Measurements from ENCODE around the gene MPDZ.

The MPDZ gene

DNA sequence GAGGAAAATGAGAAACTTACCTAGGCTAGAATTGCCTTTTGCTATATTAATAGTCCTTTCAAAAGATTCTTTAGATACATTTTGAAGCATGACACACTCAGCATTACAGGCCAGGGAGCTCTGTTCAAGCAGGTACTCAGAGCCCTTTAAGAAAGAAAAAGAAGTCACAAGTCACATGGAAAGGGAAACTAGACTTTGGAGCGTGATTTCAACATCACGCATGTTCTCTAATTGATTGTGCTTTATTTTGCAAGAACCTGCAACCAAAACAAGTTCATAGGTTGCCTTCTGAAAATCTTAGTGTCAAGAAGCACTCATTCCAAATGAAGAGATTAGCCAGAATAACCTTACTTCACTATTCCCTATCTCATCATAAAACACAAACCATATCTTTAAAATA, 103.8 kb downstream of the MPDZ start:
- H3K4me3 Mint-ChIP-seq, result no peak overlapping the region
- no peaks in the 10 kb centered on the region for H3K27me3 Mint-ChIP-seq
- no peak overlapping the region for H3K27ac Mint-ChIP-seq
- no peaks in the 10 kb centered on the region for H3K4me1 Mint-ChIP-seq (ENCODE audit: low read depth)
- peaks cover 7% of the 10 kb centered on the region for H3K9me3 Mint-ChIP-seq (ENCODE audit: low read depth)
- no peaks in the 10 kb centered on the region for H3K36me3 Mint-ChIP-seq

DNA sequence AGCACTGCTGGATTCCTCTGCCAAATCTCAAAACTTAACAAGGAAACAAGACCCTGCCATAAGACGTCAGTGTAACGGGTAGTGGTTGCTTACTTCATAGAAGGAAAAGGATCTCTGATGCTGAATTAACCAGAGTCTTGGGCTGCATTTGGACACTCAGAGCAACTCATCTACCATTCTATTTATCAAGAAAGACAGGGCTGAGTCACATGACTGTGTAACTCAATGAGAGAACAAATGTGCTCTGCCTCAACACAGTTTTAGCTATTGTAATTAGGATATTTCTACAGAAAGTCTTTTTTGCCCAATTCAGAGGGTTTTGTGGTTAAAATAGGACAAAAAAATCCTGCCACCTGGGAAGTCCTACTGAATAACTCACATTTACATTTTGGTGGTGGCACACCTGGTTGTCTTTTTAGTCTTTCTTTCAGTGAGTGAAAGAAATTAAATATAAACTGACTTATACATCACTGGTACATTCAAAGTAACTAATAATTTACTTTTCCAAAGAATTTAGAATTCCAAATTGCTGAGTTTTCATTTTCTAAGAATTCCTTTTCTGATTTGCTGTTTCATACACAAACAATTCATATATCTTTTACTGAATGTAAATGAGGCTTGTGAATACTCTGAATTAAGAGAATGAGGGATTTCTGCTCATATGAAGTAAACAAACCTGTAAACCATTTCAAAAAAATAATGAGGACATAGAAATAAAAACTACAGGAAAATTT, 104.4 kb downstream of the MPDZ start:
- H3K27me3 Mint-ChIP-seq, result no peaks in the 10 kb centered on the region
- H3K4me3 Mint-ChIP-seq, result no peak overlapping the region
- no peaks in the 10 kb centered on the region for H3K36me3 Mint-ChIP-seq
- H3K27ac Mint-ChIP-seq, result no peak overlapping the region
- H3K4me1 Mint-ChIP-seq (ENCODE audit: low read depth), result no peaks in the 10 kb centered on the region
- H3K9me3 Mint-ChIP-seq (ENCODE audit: low read depth), result peaks cover 7% of the 10 kb centered on the region

DNA sequence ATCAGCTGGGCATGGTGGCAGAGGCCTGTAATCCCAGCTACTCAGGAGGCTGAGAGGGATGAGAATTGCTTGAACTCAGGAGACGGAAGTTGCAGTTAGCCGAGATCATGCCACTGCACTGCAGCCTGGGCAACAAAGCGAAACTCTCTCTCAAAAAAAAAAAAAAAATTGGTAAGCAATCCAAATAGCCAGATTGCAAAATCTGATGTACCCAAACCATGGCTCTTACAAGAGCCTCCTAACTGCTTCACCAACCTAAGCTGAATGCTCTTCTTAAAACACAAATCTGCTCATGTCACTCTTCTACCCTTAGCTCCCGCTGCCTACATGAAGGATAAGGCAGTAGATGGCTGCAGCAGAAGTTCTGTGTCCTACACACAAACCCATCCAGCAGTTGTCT, 105.9 kb downstream of the MPDZ start:
- no peak overlapping the region for H3K27ac Mint-ChIP-seq
- peaks cover 7% of the 10 kb centered on the region for H3K9me3 Mint-ChIP-seq (ENCODE audit: low read depth)
- H3K27me3 Mint-ChIP-seq, result no peaks in the 10 kb centered on the region
- no peaks in the 10 kb centered on the region for H3K4me1 Mint-ChIP-seq (ENCODE audit: low read depth)
- no peaks in the 10 kb centered on the region for H3K36me3 Mint-ChIP-seq
- H3K4me3 Mint-ChIP-seq, result no peak overlapping the region

DNA sequence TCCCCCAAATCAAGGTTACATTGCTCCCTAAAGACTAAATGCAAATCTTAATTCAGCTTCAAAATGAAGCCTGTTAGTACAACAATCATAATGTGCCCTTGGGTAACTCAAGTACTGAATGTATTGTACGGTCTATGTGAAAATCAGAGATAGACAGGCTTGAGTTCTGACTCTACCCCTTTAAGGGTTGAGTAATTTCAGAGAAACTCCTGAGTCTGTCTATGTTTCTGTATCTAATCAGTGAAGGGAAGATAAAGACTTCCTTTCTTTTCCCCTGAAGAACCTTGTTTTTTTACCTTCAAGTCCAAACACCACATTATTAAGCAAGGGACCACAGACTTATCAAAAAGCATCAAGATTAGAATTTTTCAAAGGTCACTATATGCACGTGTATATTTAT, 108.2 kb downstream of the MPDZ start:
- Mint-ChIP-seq H3K4me3 (no peak overlapping the region), H3K27me3 (no peaks in the 10 kb centered on the region), H3K4me1 (ENCODE audit: low read depth) (no peaks in the 10 kb centered on the region), H3K36me3 (no peaks in the 10 kb centered on the region), H3K27ac (no peak overlapping the region), H3K9me3 (ENCODE audit: low read depth) (peaks cover 3% of the 10 kb centered on the region)

DNA sequence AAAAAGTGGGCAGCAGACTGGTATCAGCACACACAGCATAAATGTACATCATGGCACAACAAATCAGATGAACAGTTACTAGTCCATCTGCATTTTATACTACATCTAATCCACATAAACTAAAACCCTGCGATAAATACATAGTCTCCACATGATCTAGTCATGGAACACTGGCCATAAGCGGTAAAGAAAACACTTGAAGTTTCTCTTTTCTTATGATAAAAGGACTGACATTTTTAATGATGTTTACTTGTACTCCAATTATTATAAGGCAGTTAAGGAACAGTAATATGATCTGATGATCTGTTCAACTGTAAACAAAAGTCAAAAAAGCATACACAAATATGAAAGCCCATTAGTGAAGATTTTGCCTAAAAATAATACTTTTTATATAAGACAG, 112.5 kb downstream of the MPDZ start:
- H3K27ac Mint-ChIP-seq, result no peak overlapping the region
- no peaks in the 10 kb centered on the region for H3K36me3 Mint-ChIP-seq
- H3K4me3 Mint-ChIP-seq, result no peak overlapping the region
- H3K27me3 Mint-ChIP-seq, result no peaks in the 10 kb centered on the region
- H3K9me3 Mint-ChIP-seq (ENCODE audit: low read depth), result peaks cover 12% of the 10 kb centered on the region
- no peaks in the 10 kb centered on the region for H3K4me1 Mint-ChIP-seq (ENCODE audit: low read depth)

DNA sequence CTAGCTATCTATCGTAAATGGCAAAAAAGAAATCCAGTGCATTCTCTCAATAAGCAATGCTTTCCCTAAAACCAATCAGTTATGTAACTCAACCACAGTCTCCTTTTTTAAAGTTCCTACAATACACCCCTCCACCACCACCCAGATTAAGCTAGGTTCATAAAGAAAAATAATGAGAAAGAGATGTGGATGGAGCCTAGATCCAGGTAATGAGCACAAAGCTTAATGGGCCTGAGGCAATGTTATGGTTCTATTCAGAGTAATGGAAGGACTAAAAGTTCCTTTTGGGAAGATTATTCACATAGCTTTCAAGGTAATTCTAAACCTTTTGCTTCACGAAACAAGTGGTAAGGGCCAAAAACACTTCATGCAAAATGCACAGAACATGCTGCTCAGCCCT, 113.5 kb downstream of the MPDZ start:
- Mint-ChIP-seq H3K27ac (no peak overlapping the region), H3K9me3 (ENCODE audit: low read depth) (peaks cover 8% of the 10 kb centered on the region), H3K36me3 (no peaks in the 10 kb centered on the region), H3K4me3 (no peak overlapping the region), H3K4me1 (ENCODE audit: low read depth) (no peaks in the 10 kb centered on the region), H3K27me3 (no peaks in the 10 kb centered on the region)

DNA sequence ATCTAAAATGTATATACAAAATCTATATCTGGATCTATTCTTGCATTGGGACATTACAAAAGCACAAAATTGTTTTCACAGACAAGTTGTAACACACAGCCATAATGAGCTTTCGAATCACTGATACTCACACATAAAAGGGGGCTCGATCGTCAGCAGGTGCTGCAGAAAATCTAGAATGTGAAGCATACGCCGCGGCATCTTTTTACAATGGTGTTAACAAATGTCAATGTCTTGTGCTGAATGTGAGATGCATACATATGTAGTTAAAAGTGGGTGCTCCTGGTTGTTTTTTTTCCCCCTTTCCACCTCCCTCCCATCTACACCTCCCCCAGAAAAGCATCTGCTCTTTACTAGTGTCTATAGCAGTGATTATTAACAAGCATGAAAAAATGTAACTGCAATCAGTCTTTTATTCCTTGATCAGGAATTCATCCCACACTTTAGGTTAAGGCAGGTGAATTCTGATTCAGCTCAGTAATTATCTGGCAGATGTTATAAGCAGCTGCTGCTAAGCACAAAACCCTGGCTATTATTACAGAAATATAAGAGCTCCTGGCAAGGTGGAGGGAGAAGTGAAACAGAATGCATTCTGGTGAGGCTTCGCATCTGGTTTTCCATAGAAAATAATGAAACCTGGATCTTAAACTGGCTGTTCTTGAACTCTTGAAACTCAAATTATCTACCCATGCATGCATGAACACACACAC, 114.1 kb downstream of the MPDZ start:
- H3K4me1 Mint-ChIP-seq (ENCODE audit: low read depth), result no peaks in the 10 kb centered on the region
- H3K4me3 Mint-ChIP-seq, result no peak overlapping the region
- no peaks in the 10 kb centered on the region for H3K27me3 Mint-ChIP-seq
- H3K9me3 Mint-ChIP-seq (ENCODE audit: low read depth), result peaks cover 8% of the 10 kb centered on the region
- H3K36me3 Mint-ChIP-seq, result no peaks in the 10 kb centered on the region
- H3K27ac Mint-ChIP-seq, result no peak overlapping the region

DNA sequence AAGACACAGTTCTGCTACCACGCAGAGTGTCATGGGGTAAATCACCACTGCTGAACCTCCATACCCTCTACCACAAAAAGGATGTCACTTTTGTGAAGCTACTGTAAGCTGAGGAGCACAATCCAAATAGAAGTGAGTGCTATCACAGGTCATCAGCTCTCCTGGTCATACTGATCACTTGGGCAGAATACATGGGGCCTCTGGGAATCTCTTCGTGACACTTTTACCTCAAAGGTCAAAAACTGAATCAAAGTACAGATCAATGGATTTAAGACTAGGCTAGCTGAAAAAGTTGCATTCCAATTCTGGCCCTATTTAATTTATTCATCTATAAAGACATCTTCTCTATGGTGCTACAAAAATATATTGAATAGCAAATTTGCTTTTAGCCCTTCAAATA, 115.5 kb downstream of the MPDZ start:
- no peak overlapping the region for H3K27ac Mint-ChIP-seq
- no peaks in the 10 kb centered on the region for H3K36me3 Mint-ChIP-seq
- H3K4me1 Mint-ChIP-seq (ENCODE audit: low read depth), result no peaks in the 10 kb centered on the region
- H3K4me3 Mint-ChIP-seq, result no peak overlapping the region
- H3K27me3 Mint-ChIP-seq, result no peaks in the 10 kb centered on the region
- H3K9me3 Mint-ChIP-seq (ENCODE audit: low read depth), result peaks cover 8% of the 10 kb centered on the region

DNA sequence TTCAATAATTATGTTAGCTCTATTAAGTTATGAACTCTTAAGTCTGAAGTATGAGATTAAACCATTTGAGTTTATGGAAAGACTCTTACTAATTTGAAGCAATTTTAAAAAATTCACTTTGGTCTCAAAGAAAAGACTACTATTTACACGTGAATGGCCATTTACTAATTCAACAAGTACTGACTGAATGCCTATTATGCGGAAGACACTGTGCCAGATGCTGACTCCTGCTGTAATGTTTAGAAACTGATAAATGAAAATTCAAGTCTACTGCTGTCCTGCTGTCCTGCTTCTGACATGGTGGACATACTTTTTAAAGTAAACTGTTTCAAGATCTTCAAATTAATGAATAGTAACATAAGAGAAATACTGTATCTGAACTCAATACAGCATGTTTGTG, 116.2 kb downstream of the MPDZ start:
- Mint-ChIP-seq H3K4me3 (no peak overlapping the region), H3K27me3 (no peaks in the 10 kb centered on the region), H3K36me3 (no peaks in the 10 kb centered on the region), H3K27ac (no peak overlapping the region), H3K4me1 (ENCODE audit: low read depth) (no peaks in the 10 kb centered on the region), H3K9me3 (ENCODE audit: low read depth) (peaks cover 8% of the 10 kb centered on the region)

DNA sequence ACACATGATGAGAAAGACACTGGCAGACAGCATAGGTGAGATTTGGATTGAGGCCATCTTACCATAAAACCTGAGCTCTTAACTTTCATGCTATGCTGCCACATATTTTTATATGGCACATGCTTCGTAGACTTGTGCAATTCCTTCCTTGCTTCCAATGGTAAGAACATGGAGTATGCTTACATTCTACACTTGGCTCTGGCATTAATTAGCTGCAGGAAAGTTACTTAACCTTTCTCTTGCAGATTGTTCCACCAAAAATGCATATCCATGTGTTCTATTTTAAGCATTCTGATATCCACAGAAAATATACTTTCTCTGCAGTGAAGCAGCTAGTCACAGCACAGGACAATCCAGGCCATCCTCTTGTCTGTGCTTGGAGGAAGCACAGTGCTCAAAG, 119.4 kb downstream of the MPDZ start:
- no peaks in the 10 kb centered on the region for H3K4me1 Mint-ChIP-seq (ENCODE audit: low read depth)
- H3K36me3 Mint-ChIP-seq, result no peaks in the 10 kb centered on the region
- no peak overlapping the region for H3K4me3 Mint-ChIP-seq
- H3K27me3 Mint-ChIP-seq, result no peaks in the 10 kb centered on the region
- peaks cover 17% of the 10 kb centered on the region for H3K9me3 Mint-ChIP-seq (ENCODE audit: low read depth)
- H3K27ac Mint-ChIP-seq, result no peak overlapping the region

DNA sequence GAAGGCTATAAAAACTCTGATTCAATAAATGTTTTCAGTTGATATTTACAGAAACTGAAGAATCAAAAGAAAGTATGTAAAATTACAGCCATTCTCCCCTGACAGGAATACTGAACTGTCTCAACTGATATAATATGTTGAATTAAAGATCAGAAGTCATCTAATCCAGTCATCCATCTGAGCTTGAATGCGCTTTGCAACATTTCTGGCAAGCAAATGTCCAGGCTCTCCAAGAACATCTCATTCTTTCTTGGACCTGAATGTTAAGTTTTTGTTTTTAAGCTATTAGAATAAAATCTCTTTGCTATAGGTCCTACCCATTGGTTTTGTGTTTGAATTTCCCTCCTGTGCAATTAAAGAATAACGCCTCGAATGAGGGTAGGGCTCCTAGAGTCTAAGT, 120.5 kb downstream of the MPDZ start:
- Mint-ChIP-seq H3K4me1 (ENCODE audit: low read depth) (no peaks in the 10 kb centered on the region), H3K4me3 (no peak overlapping the region), H3K9me3 (ENCODE audit: low read depth) (peaks cover 17% of the 10 kb centered on the region)

DNA sequence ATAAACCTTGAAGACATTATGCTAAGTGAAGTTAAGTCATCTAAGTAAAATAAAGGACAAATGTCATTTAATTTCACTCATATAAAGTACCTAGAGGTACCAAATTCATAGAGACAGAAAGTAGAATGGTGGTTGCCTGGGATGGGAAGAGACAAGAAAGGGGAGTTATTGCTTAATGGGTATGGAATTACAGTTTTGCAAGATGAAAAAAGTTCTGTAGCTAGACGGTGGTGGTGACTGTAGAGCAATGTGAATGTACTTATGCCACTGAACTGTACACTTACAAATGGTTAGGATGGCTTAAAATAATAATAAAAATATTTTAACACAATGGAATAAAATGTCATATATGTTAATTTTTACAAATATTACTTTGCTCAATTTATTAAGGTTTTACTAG, 128.0 kb downstream of the MPDZ start:
- Mint-ChIP-seq H3K4me3 (no peak overlapping the region), H3K27me3 (no peaks in the 10 kb centered on the region), H3K4me1 (ENCODE audit: low read depth) (no peaks in the 10 kb centered on the region), H3K36me3 (no peaks in the 10 kb centered on the region), H3K27ac (no peak overlapping the region), H3K9me3 (ENCODE audit: low read depth) (peaks cover 10% of the 10 kb centered on the region)

More for the DNA sequence above, 120.5 kb downstream of the MPDZ start:
- no peaks in the 10 kb centered on the region for H3K36me3 Mint-ChIP-seq
- H3K27me3 Mint-ChIP-seq, result no peaks in the 10 kb centered on the region
- H3K27ac Mint-ChIP-seq, result no peak overlapping the region

DNA sequence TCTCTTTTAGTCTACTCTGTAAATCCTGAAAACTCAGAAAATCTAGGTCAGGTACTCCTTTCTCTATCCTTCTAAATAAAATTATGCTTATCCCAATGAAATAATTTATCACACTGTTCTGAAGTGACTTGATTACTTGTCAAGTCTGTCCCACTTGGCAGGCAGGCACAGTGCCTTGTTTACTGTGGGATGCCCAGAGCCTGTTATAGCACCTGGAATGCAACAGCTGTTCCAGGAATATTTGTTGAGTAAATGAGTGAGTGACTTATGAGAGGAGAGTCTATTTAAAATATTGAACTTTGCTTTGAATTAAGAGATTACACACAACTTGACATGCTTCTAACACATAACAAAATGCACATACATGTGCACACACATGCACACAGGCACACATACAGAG, 130.0 kb downstream of the MPDZ start:
- H3K4me3 Mint-ChIP-seq, result no peak overlapping the region
- H3K27me3 Mint-ChIP-seq, result no peaks in the 10 kb centered on the region
- H3K4me1 Mint-ChIP-seq (ENCODE audit: low read depth), result no peaks in the 10 kb centered on the region
- H3K36me3 Mint-ChIP-seq, result no peaks in the 10 kb centered on the region
- H3K27ac Mint-ChIP-seq, result no peak overlapping the region
- peaks cover 7% of the 10 kb centered on the region for H3K9me3 Mint-ChIP-seq (ENCODE audit: low read depth)

DNA sequence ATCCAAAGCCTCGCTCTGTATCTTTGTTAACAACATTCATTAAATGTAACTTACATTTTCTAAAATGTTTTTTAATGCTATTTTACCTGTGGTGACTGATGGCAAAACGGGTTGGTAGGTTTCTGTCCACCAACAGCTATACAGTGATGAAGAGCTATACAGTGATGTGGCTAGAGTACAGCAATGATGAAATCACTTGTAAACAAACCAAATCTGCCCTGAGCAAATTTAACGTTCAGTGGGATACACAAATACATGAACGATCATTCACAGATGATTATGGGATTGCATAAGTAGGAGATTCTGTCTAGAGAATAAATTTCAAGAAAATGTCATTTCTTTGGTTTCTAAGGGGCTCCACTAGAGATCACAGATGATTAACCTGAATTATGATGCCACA, 132.7 kb downstream of the MPDZ start:
- H3K9me3 Mint-ChIP-seq (ENCODE audit: low read depth), result peaks cover 7% of the 10 kb centered on the region
- no peaks in the 10 kb centered on the region for H3K36me3 Mint-ChIP-seq
- H3K4me3 Mint-ChIP-seq, result no peak overlapping the region
- no peaks in the 10 kb centered on the region for H3K27me3 Mint-ChIP-seq
- no peak overlapping the region for H3K27ac Mint-ChIP-seq
- H3K4me1 Mint-ChIP-seq (ENCODE audit: low read depth), result no peaks in the 10 kb centered on the region

DNA sequence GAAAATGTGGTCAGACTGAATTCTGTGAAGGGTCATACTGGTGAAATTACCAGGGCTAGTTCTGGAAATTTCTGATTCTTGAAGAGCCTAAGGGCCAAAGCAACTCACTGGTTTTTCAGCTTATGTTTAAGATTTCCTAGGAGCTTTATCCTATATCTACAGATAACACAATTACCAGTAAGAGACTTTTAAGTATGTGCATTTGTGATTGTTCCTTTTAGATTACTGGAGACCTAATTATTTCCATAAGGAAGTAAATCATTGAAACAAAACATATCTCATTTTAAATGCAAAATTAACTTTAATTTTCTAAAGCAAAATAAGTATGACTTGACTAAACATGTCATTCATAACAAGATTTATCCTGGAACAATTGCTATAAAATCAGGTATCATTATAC, 134.2 kb downstream of the MPDZ start:
- H3K27me3 Mint-ChIP-seq, result no peaks in the 10 kb centered on the region
- no peak overlapping the region for H3K4me3 Mint-ChIP-seq
- no peaks in the 10 kb centered on the region for H3K4me1 Mint-ChIP-seq (ENCODE audit: low read depth)
- H3K9me3 Mint-ChIP-seq (ENCODE audit: low read depth), result peaks cover 7% of the 10 kb centered on the region
- H3K27ac Mint-ChIP-seq, result no peak overlapping the region
- no peaks in the 10 kb centered on the region for H3K36me3 Mint-ChIP-seq
